Superior temporal gyrus (tissue), 1 donor: ENCODE measurements around the gene SNX15.

Experiments
- DNase-seq: peaks from one replicate; pipeline ENCODE4 v3.0.0-alpha.2; 2016; ENCODE audit errors: extremely low spot score

Gene SNX15

DNA sequence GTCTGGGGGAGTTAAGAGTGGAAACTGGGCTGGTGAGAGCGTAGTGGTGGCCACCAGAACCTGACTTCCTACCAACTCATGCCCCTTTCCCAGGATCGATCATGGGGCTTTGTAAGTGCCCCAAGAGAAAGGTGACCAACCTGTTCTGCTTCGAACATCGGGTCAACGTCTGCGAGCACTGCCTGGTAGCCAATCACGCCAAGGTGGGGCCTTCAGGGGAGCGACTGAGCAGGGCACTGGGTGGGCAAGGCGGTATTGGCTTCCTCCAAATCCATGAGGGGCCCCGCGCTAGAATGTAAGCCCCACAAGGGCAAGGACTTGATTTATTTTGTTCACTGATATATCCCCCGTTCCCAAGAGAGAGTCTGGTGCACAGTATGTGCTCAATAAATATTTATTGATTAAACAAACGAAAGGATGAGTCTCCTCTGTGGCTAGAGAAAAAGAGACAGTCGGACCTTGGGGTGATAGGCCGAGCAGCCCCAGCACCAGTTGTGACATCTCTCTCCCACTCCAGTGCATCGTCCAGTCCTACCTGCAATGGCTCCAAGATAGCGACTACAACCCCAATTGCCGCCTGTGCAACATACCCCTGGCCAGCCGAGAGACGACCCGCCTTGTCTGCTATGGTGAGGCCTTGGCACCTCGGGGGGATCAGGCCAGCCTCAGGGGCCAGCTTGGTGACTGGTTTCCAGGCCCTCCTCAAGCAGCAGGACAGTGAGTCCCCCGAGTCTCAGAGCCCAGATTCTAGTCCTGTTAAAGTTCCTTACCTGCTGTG lies 57.5 kb downstream of the SNX15 start:
- no peak for DNase-seq

- no peak for DNase-seq
These were observed 58.2 kb downstream of the SNX15 start for GRCh38 chr11:65085446-65085845.

DNA sequence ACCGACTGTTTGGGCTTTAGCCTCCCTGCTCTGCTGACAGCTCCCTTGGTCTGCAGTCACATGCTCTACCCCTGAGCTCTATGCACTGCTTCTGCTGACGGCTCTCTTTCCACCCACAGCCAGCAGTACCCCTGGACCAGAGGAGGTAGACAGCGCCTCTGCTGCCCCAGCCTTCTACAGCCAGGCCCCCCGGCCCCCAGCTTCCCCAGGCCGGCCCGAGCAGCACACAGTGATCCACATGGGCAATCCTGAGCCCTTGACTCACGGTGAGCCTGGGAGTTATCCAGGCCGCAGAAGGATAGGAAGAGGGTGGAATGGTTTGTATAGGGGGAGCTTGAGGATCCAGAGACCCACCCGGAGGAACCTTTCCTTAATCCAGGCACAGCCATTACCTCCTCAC lies 59.6 kb downstream of the SNX15 start:
- no peak for DNase-seq

DNA sequence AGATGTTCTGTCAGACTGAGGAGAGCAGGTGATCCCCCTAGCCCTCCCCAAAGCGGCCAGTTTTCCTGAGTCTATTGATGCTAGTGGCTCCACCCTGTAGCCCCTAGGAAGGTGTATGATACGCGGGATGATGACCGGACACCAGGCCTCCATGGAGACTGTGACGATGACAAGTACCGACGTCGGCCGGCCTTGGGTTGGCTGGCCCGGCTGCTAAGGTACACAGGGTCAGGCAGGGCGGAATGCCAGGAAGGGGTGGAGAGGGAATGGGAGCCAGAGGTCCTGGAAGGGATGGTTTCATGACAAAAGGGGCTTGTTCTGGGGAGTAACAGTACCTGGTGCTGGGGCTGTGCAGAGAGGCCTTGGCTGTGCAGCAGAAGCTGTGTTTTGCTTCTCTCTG lies 60.0 kb downstream of the SNX15 start:
- no peak for DNase-seq

DNA sequence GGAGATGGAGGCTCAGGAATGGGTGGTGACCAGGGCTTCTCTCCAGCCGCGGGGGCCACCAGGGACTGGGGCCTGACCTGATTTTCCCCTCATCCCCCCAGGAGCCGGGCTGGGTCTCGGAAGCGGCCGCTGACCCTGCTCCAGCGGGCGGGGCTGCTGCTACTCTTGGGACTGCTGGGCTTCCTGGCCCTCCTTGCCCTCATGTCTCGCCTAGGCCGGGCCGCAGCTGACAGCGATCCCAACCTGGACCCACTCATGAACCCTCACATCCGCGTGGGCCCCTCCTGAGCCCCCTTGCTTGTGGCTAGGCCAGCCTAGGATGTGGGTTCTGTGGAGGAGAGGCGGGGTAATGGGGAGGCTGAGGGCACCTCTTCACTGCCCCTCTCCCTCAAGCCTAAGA lies 60.6 kb downstream of the SNX15 start:
- DNase-seq, result no peak

GRCh38 chr11:65089621-65090020 lies 62.4 kb downstream of the SNX15 start:
- no peak for DNase-seq
